ENCODE data around the gene RAPH1. TPM values are rescaled to one million over a fixed set of nuclear protein-coding genes. Genes with fewer than 3 reads are reported as not detected.
"Not testable (repeated sequence)": the region's sequence is repeated elsewhere in the genome, so short reads cannot be mapped to it uniquely, and the experiment has no call there.

Gene RAPH1
- polyA plus RNA-seq, 1 experiment = 3.3 TPM

- ChIA-PET POLR2A (no interaction called here), CTCF (interaction anchor here (1.0 kb wide), 1 partner anchor 12 kb away, joined by 3 read pairs; no protein-coding TSS in a partner anchor)
- peaks cover 2% of the 10 kb centered on the region; the same call in 1 of the 2 replicates for H3K27me3 ChIP-seq (ENCODE audit: control insufficient read depth, insufficient read depth, low read length)
- no peaks in the 10 kb centered on the region for H3K36me3 ChIP-seq (ENCODE audit: control insufficient read depth, insufficient read depth, low read length)
- no peak for TF ChIP-seq CTCF (IDR thresholded peaks at IDR 0.05; ENCODE audit: insufficient read depth, low read depth, low read length)
- no peak overlapping the region for H3K4me3 ChIP-seq (ENCODE audit: low read depth, low read length)
- no peak for DNase-seq (ENCODE audit: low read depth)
Measured at GRCh38 chr2:203548887-203549286, 13.8 kb upstream of the RAPH1 start.

GRCh38 chr2:203547356-203547755 is 12.3 kb upstream of the RAPH1 start:
- peaks cover 2% of the 10 kb centered on the region; the same call in 1 of the 2 replicates for H3K27me3 ChIP-seq (ENCODE audit: control insufficient read depth, insufficient read depth, low read length)
- POLR2A ChIA-PET = no interaction called here
- no peak for DNase-seq (ENCODE audit: low read depth)
- CTCF ChIA-PET = no interaction called here
- no peak overlapping the region for H3K4me3 ChIP-seq (ENCODE audit: low read depth, low read length)
- no peak for TF ChIP-seq CTCF (IDR thresholded peaks at IDR 0.05; ENCODE audit: insufficient read depth, low read depth, low read length)
- H3K36me3 ChIP-seq (ENCODE audit: control insufficient read depth, insufficient read depth, low read length) = no peaks in the 10 kb centered on the region

GRCh38 chr2:203544402-203544801 is 9.3 kb upstream of the RAPH1 start:
- no peaks in the 10 kb centered on the region for H3K36me3 ChIP-seq (ENCODE audit: control insufficient read depth, insufficient read depth, low read length)
- POLR2A ChIA-PET = no interaction called here
- no peak for DNase-seq (ENCODE audit: low read depth)
- CTCF ChIA-PET = interaction anchor here (0.9 kb wide), 1 partner anchor 8 kb away, joined by 3 read pairs; no protein-coding TSS in a partner anchor
- peaks cover 2% of the 10 kb centered on the region; the same call in 1 of the 2 replicates for H3K27me3 ChIP-seq (ENCODE audit: control insufficient read depth, insufficient read depth, low read length)
- H3K4me3 ChIP-seq (ENCODE audit: low read depth, low read length) = no peak overlapping the region
- no peak for TF ChIP-seq CTCF (IDR thresholded peaks at IDR 0.05; ENCODE audit: insufficient read depth, low read depth, low read length)

- no peak for DNase-seq (ENCODE audit: low read depth)
- no peaks in the 10 kb centered on the region for H3K36me3 ChIP-seq (ENCODE audit: control insufficient read depth, insufficient read depth, low read length)
- ChIA-PET CTCF (interaction anchor here (0.9 kb wide), 1 partner anchor 8 kb away, joined by 3 read pairs; no protein-coding TSS in a partner anchor), POLR2A (no interaction called here)
- no peak overlapping the region for H3K4me3 ChIP-seq (ENCODE audit: low read depth, low read length)
- H3K27me3 ChIP-seq (ENCODE audit: control insufficient read depth, insufficient read depth, low read length) = peaks cover 2% of the 10 kb centered on the region; the same call in 1 of the 2 replicates
- TF ChIP-seq CTCF (IDR thresholded peaks at IDR 0.05; ENCODE audit: insufficient read depth, low read depth, low read length) = no peak
Measured at GRCh38 chr2:203543898-203544328, 8.8 kb upstream of the RAPH1 start.

GRCh38 chr2:203540598-203540997 is 5.5 kb upstream of the RAPH1 start:
- DNase-seq (ENCODE audit: low read depth); POLR2A ChIA-PET; H3K36me3 ChIP-seq (ENCODE audit: control insufficient read depth, insufficient read depth, low read length); H3K4me3 ChIP-seq (ENCODE audit: low read depth, low read length); H3K27me3 ChIP-seq (ENCODE audit: control insufficient read depth, insufficient read depth, low read length): not testable (repeated sequence)
- CTCF ChIA-PET = interaction anchor here (1.1 to 1.2 kb wide), 2 partner anchors 11 to 14 kb away, joined by 3 read pairs; no protein-coding TSS in a partner anchor

DNA sequence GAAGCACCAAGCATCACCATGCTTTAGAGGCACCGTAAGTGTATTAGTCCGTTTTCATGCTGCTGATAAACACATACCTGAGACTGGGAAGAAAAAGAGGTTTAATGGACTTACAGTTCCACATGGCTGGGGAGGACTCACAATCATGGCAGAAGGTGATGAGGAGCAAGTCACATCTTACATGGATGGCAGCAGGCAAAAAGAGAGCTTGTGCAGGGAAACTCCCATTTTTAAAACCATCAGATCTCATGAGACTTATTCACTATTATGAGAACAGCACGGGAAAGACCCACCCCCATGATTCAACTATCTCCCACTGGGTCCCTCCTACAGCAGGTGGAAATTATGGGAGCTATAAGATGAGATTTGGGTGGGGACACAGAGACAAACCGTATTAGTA is 3.1 kb upstream of the RAPH1 start:
- POLR2A ChIA-PET = not testable (repeated sequence)

DNA sequence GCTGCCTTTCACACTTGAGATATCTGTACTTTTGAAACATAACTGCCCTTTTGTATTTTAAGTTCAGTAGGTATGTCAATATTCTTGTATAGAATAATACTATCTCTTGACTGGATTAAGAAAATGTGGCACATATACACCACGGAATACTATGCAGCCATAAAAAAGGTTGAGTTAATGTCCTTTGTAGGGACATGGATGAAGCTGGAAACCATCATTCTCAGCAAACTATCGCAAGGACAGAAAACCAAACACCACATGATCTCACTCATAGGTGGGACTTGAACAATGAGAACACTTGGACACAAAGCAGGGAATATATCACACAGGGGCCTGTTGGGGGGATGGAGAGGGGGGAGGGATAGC is 1.5 kb upstream of the RAPH1 start:
- POLR2A ChIA-PET; H3K36me3 ChIP-seq (ENCODE audit: control insufficient read depth, insufficient read depth, low read length); DNase-seq (ENCODE audit: low read depth); CTCF ChIA-PET; H3K27me3 ChIP-seq (ENCODE audit: control insufficient read depth, insufficient read depth, low read length); H3K4me3 ChIP-seq (ENCODE audit: low read depth, low read length): not testable (repeated sequence)

More for the DNA sequence above, 3.1 kb upstream of the RAPH1 start:
- CTCF ChIA-PET = interaction anchor here (1.1 kb wide), 1 partner anchor 113 kb away, joined by 3 read pairs; no protein-coding TSS in a partner anchor
- not testable (repeated sequence) for DNase-seq (ENCODE audit: low read depth); H3K4me3 ChIP-seq (ENCODE audit: low read depth, low read length); H3K36me3 ChIP-seq (ENCODE audit: control insufficient read depth, insufficient read depth, low read length); H3K27me3 ChIP-seq (ENCODE audit: control insufficient read depth, insufficient read depth, low read length)

Data from BJ (cell line).